Measurements from ENCODE around the gene LTA.

Gene LTA

GRCh38 chr6:31569861-31570536, 2.1 kb upstream of the LTA start:
- Histone ChIP-seq H3K36me3 (no peaks in the 10 kb centered on the region), H3K9me3 (no peaks in the 10 kb centered on the region), H3K27me3 (no peaks in the 10 kb centered on the region), H3K27ac (peak overlapping the region; percentile 94), H4K20me1 (no peaks in the 10 kb centered on the region), H3K4me3 (no peak overlapping the region), H3K4me1 (peaks cover 99% of the 10 kb centered on the region), H3K4me2 (peak overlapping the region; percentile 98), H3K9ac (0 out of 2 replicates have a peak overlapping the region, but pooled peaks have one; percentile 32)
- TF ChIP-seq Cebpa-rat (IDR thresholded peaks at IDR 0.05), result no peak

GRCh38 chr6:31573239-31574105, 1.4 kb downstream of the LTA start:
- Histone ChIP-seq H3K27ac (peak overlapping the region; percentile 94), H3K27me3 (no peaks in the 10 kb centered on the region), H3K9ac (0 out of 2 replicates have a peak overlapping the region, but pooled peaks have one; percentile 87), H3K36me3 (peaks cover 19% of the 10 kb centered on the region), H3K9me3 (no peaks in the 10 kb centered on the region), H4K20me1 (0 out of 2 replicates have a peak, but pooled peaks cover 7% of the 10 kb centered on the region), H3K4me3 (no peak overlapping the region), H3K4me2 (peak overlapping the region; percentile 98), H3K4me1 (peaks cover 99% of the 10 kb centered on the region)
- no peak for TF ChIP-seq Cebpa-rat (IDR thresholded peaks at IDR 0.05)

GRCh38 chr6:31574106-31575061, 2.3 kb downstream of the LTA start:
- Histone ChIP-seq H3K27me3 (no peaks in the 10 kb centered on the region), H3K27ac (peak overlapping the region; percentile 94), H3K9ac (peak overlapping the region; percentile 87), H3K36me3 (peaks cover 25% of the 10 kb centered on the region), H3K9me3 (no peaks in the 10 kb centered on the region), H3K4me1 (peaks cover 99% of the 10 kb centered on the region), H4K20me1 (0 out of 2 replicates have a peak, but pooled peaks cover 7% of the 10 kb centered on the region), H3K4me2 (peak overlapping the region; percentile 98), H3K4me3 (peak overlapping the region; percentile 74)
- no peak for TF ChIP-seq Cebpa-rat (IDR thresholded peaks at IDR 0.05)

GRCh38 chr6:31575335-31575901, 3.3 kb downstream of the LTA start, which contains the start of gene TNF:
Gene TNF, plus strand, starts transcription at chr6:31575565. Its CDS starts 177 bp downstream, at chr6:31575742.
- no peak for TF ChIP-seq Cebpa-rat (IDR thresholded peaks at IDR 0.05)
- H3K9ac ChIP-seq, result peak within 1 kb of the TSS; percentile 87
- H3K36me3 ChIP-seq, result peaks cover 25% of the 10 kb centered on the region
- peak within 1 kb of the TSS; percentile 94 for H3K27ac ChIP-seq
- H3K9me3 ChIP-seq, result no peaks in the 10 kb centered on the region
- H3K27me3 ChIP-seq, result no peaks in the 10 kb centered on the region
- H3K4me3 ChIP-seq, result peak within 1 kb of the TSS; percentile 74
- peaks cover 99% of the 10 kb centered on the region for H3K4me1 ChIP-seq
- 0 out of 2 replicates have a peak, but pooled peaks cover 7% of the 10 kb centered on the region for H4K20me1 ChIP-seq
- peak within 1 kb of the TSS; percentile 98 for H3K4me2 ChIP-seq

GRCh38 chr6:31575952-31576685, 4.0 kb downstream of the LTA start:
- peak overlapping the region; percentile 74 for H3K4me3 ChIP-seq
- peak overlapping the region; percentile 87 for H3K9ac ChIP-seq
- no peak for TF ChIP-seq Cebpa-rat (IDR thresholded peaks at IDR 0.05)
- peaks cover 25% of the 10 kb centered on the region for H3K36me3 ChIP-seq
- 0 out of 2 replicates have a peak, but pooled peaks cover 7% of the 10 kb centered on the region for H4K20me1 ChIP-seq
- peak overlapping the region; percentile 98 for H3K4me2 ChIP-seq
- H3K9me3 ChIP-seq, result no peaks in the 10 kb centered on the region
- peak overlapping the region; percentile 94 for H3K27ac ChIP-seq
- H3K4me1 ChIP-seq, result peaks cover 96% of the 10 kb centered on the region
- no peaks in the 10 kb centered on the region for H3K27me3 ChIP-seq

- H3K4me3 ChIP-seq, result peak overlapping the region; percentile 74
- H3K4me1 ChIP-seq, result peaks cover 94% of the 10 kb centered on the region
- peak overlapping the region; percentile 98 for H3K4me2 ChIP-seq
- no peak for TF ChIP-seq Cebpa-rat (IDR thresholded peaks at IDR 0.05)
- peaks cover 25% of the 10 kb centered on the region for H3K36me3 ChIP-seq
- no peaks in the 10 kb centered on the region for H3K9me3 ChIP-seq
- 0 out of 2 replicates have a peak, but pooled peaks cover 7% of the 10 kb centered on the region for H4K20me1 ChIP-seq
- H3K27ac ChIP-seq, result peak overlapping the region; percentile 62
- no peaks in the 10 kb centered on the region for H3K27me3 ChIP-seq
- peak overlapping the region; percentile 87; the same call in 1 of the 2 replicates for H3K9ac ChIP-seq
Observed at GRCh38 chr6:31576897-31577578, 4.9 kb downstream of the LTA start.

- no peaks in the 10 kb centered on the region for H3K27me3 ChIP-seq
- 0 out of 2 replicates have a peak, but pooled peaks cover 7% of the 10 kb centered on the region for H4K20me1 ChIP-seq
- H3K36me3 ChIP-seq, result peaks cover 25% of the 10 kb centered on the region
- H3K4me3 ChIP-seq, result peak overlapping the region; percentile 74
- peak overlapping the region; percentile 98 for H3K4me2 ChIP-seq
- no peak for TF ChIP-seq Cebpa-rat (IDR thresholded peaks at IDR 0.05)
- 0 out of 2 replicates have a peak overlapping the region, but pooled peaks have one; percentile 62 for H3K27ac ChIP-seq
- no peaks in the 10 kb centered on the region for H3K9me3 ChIP-seq
- H3K4me1 ChIP-seq, result peaks cover 94% of the 10 kb centered on the region
- no peak overlapping the region for H3K9ac ChIP-seq
Observed at GRCh38 chr6:31577579-31577966, 5.5 kb downstream of the LTA start.

Data from BLaER1 (cell line).